GM12873 (cell line): ENCODE results near the gene LYSMD3.

Experiments used
- TF ChIP-seq, protein P1 (sequence below): IDR thresholded peaks from 2 replicates; pipeline ENCODE4 v1.5.1; 2012; ENCODE audit warnings: low read depth, mild to moderate bottlenecking, moderate library complexity, low read length, control low read depth; ENCODE audit not compliant: insufficient read depth; ENCODE audit errors: missing control alignments

LYSMD3 gene

DNA sequence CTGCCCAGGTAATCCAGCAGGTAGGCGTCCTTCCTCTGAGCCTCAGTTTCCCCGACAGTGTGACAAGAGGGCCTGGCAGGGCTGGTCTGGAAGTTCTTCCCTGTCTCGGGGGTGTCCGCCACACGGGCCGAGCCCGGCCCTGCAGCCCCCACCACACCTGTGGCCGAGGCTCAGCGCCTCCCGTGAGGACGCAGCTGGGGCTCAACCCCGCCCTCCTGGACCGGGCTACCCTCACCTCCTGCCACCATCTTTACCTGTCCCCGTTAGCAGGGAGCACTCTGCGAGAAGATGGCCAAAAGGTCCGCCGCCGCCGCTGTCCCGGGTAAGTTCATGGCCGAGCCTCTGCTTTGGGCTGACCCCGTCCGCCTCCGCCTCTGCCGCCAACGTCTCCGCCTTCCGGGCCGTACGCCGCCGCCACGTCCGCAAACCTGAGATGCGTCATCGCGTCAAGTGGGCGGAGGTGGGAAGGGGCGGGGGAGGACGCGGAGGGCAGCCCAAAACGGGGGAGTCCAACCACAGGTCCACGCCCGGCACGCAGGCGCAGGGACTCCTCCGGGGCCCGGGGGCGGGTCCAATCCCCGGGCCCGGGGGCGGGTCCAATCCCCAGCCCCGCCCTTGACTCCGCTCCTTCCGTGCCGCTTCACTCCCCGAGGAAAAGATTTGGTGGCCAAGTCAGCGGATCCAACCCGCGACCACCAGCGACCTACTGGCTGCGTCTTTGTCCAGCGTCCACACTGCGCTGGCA lies at the start of gene LYSMD3:
LYSMD3 (minus strand) TSS at position 391 of the 745 bp plus-strand sequence. CDS start 4,295 bp downstream, outside the sequence.
- TF ChIP-seq, protein P1, sequence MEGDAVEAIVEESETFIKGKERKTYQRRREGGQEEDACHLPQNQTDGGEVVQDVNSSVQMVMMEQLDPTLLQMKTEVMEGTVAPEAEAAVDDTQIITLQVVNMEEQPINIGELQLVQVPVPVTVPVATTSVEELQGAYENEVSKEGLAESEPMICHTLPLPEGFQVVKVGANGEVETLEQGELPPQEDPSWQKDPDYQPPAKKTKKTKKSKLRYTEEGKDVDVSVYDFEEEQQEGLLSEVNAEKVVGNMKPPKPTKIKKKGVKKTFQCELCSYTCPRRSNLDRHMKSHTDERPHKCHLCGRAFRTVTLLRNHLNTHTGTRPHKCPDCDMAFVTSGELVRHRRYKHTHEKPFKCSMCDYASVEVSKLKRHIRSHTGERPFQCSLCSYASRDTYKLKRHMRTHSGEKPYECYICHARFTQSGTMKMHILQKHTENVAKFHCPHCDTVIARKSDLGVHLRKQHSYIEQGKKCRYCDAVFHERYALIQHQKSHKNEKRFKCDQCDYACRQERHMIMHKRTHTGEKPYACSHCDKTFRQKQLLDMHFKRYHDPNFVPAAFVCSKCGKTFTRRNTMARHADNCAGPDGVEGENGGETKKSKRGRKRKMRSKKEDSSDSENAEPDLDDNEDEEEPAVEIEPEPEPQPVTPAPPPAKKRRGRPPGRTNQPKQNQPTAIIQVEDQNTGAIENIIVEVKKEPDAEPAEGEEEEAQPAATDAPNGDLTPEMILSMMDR = no peak

DNA sequence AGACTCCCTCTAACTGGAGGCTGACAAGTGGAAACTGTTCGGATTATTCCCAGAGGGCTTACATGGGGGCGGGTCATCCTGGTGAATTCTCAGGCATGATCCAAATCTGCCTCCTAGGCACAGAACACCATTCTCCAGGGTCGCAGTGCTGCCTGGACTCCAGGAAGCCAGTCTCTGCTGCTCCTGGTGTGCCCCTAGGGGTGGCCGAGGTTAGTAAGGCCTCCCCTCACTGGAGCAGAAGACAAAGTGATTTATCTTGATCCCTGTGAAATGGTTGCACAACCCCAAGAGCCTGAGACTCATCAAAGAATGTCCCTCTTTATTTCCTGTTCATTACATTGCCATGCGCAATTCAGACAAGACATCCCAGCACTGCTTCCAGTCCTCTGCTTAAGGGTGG lies 46.3 kb upstream of the LYSMD3 start:
- TF ChIP-seq, protein P1 = no peak

DNA sequence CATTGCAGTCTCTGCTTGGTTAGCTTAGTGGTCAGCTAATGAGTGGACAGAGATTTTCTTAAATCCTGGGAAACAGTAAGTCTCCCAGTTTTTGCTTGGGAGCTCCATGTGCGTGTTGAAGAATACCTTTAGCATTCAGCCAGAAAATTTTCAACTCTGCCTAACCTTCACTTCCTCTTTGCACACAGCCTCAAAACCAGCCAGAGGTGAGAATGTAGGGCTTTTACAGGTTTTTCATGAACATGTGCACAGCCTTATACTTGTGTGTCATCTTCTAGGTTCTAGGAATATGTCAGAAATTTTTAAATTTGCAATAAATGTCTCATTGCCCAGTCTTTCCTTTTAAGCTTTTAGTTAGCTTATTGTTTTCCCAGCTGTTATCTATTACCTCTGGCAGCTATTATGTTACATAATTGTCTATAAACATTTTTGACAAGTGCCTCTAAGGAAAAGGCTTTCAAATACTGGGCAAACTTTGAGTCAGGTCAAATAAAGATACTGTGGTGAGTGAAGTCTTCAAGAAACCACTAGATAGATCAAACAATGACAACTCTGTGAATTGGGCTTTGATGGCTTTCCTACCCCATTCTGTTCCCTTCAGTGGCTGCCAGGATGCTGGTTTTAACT lies 41.9 kb upstream of the LYSMD3 start:
- TF ChIP-seq, protein P1 = no peak

DNA sequence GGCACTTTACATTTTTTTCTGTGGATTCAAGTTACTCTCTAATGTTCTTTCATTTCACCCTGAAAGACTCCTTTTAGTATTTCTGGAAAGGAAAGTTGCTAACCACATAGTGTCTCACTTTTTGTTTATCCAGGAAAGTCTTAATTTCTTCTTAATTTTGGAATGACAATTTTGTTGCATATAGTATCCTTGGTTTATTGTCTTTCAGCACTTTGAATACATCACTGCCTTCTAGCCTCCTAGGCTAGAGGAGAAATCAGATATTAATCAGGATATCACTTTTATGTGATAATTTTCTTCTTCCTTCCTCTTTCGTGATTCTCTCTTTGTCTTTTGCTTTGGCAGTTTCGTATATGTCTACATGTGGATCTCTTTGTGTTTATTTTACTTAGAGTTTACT lies 40.6 kb upstream of the LYSMD3 start:
- TF ChIP-seq, protein P1 = no peak

DNA sequence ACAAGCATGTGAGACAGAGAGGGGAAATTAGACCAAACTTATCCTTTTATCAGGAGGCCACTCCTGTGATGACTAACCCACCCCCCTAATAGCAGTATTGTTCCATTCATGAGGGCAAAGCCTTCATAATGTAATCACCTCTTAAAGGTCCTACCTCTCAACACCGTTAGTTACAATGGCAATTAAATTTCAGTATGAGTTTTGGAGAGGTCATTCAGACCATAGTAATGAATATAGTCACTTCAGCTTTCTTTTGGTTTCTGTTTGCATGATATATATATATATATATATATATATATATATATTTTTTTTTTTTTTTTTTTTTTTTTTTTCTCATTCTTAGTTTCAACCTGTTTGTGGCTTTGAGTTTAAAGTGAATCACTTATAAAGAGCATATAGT lies 39.7 kb upstream of the LYSMD3 start:
- TF ChIP-seq, protein P1 = no peak

DNA sequence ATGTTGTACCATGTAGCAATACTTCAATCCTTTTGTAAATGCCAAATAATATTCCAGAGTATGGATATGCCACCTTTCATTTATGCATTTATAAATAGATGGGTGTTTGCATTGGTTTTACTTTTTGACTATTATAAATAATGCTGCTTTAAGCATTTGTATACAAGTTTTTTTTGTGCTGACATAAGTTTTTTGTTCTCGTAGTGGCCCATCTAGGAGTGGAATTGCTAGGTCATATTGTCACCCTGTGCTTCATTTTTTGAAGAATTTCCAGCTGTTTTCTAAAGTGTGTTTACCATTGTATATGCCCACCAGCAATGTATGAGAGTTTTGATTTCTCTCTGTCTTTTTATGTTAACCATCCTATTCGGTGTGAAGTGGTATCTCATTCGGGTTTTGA lies 36.1 kb upstream of the LYSMD3 start:
- TF ChIP-seq, protein P1 = no peak

DNA sequence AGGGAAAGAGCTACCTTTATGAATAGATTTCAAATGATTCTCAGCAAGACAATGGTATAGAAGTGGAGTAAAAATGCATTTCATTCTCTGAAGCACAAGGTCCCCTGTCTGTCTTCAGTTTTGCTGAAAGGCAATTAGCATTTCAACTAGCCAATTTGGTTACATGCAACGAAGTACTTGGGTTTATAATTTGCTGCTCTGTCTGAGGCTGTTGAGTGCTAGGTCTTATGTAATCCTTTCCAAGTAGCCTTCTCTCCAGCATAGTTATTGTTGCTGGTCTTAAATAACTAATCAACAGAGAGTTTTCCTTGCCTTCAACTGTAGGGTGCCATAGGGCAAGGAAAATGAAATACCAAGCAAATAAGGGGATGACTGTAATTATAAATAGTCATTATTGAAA lies 33.7 kb upstream of the LYSMD3 start:
- TF ChIP-seq, protein P1 = no peak
